K562 (cell line): Measurements from ENCODE around the gene HSF5. TPM values are rescaled to one million over a fixed set of nuclear protein-coding genes. Genes with fewer than 3 reads are reported as not detected.

ENCODE experiments used
- ATAC-seq: fragments of 200-7000 bp; cut with Tn5 transposase; 3 replicates; pipeline ENCODE4 v1.9.1; 2020; ENCODE audit warnings: moderate library complexity
- BruUV-seq: library from RNA; stranded (reverse); fragments of 400-500 nt; replicated peaks from 2 replicates; lab custom pipeline; 2021; lab: Mats Ljungman, UMichigan
- CTCF ChIA-PET: fragments of 300-600 bp; formaldehyde crosslinking; extraction: SDS; loops from one replicate; lab custom pipeline; 2021; ENCODE audit warnings: low intra/inter-chr PET ratio; lab: Yijun Ruan, JAX
- POLR2A ChIA-PET: fragments of 300-600, 350-650 bp; sonication (Branson Sonifier 250); formaldehyde crosslinking; extraction: SDS; loops from one replicate; lab custom pipeline; 2021; ENCODE audit warnings: antibody characterized with exemption, inconsistent platforms; lab: Yijun Ruan, JAX
- DNase-seq, 4 experiments: peaks; one replicate each; pipeline versions ENCODE4 v3.0.0 to v3.0.0-alpha.2; 2011 to 2018; ENCODE audit warnings: low spot score in 3 of 4, mixed read lengths in 3 of 4; ENCODE audit errors: extremely low read depth in 1 of 4
- FAIRE-seq: peaks from 2 replicates; lab custom pipeline; 2011; peaks lifted over from hg19 to GRCh38; lab: Jason Lieb, UNC
- H2AFZ ChIP-seq: 2 replicates; pipeline ENCODE4 v1.6.0; 2011; ENCODE audit warnings: low read depth, low read length, control low read depth, inconsistent platforms
- H3K27ac ChIP-seq: fragments of 200-600 bp; 3 replicates; pipeline ENCODE4 v1.8.0; 2011; ENCODE audit warnings: low read depth, mild to moderate bottlenecking, control low read depth, inconsistent platforms, low read length, moderate library complexity, mixed read lengths; ENCODE audit errors: extremely low read depth
- H3K27me3 ChIP-seq, 2 experiments: fragments of 300-600 bp in 1 of 2; 2 replicates in 1 of 2; 3 replicates in 1 of 2; pipeline versions ENCODE4 v1.6.0 to v1.8.0; 2011; ENCODE audit warnings: inconsistent platforms in 2 of 2, low read length in 2 of 2, mild to moderate bottlenecking in 1 of 2, mixed read lengths in 1 of 2, moderate library complexity in 1 of 2; ENCODE audit not compliant: control insufficient read depth in 2 of 2, insufficient read depth in 2 of 2
- H3K36me3 ChIP-seq: fragments of 300-600 bp; 3 replicates; pipeline ENCODE4 v1.8.0; 2011; ENCODE audit warnings: mild to moderate bottlenecking, low read length, inconsistent platforms; ENCODE audit not compliant: control insufficient read depth, insufficient read depth
- H3K4me1 ChIP-seq, 2 experiments: fragments of 200-600 bp in 1 of 2; replicated peaks in 1 of 2; 2 replicates in 1 of 2; 3 replicates in 1 of 2; pipeline versions ENCODE4 v1.5.1 to v1.8.0; 2011; ENCODE audit warnings: inconsistent platforms in 2 of 2, low read length in 2 of 2, mild to moderate bottlenecking in 1 of 2, mixed read lengths in 1 of 2, moderate library complexity in 1 of 2; ENCODE audit not compliant: control insufficient read depth in 2 of 2, insufficient read depth in 2 of 2
- H3K4me2 ChIP-seq: 2 replicates; pipeline ENCODE4 v1.6.1; 2011; ENCODE audit warnings: low read length, control low read depth, inconsistent platforms, mixed read lengths; ENCODE audit not compliant: insufficient read depth
- H3K4me3 ChIP-seq: fragments of 200-600 bp; sonication (generic), shearing (Covaris generic); 2 replicates; pipeline ENCODE4 v1.5.1; 2016; ENCODE audit warnings: control low read depth, inconsistent platforms
- H3K79me2 ChIP-seq: fragments of 200-600 bp; 3 replicates; pipeline ENCODE4 v1.8.0; 2011; ENCODE audit warnings: low read length, inconsistent platforms; ENCODE audit not compliant: control insufficient read depth, insufficient read depth
- H3K9ac ChIP-seq, 2 experiments: 2 replicates each; pipeline versions ENCODE4 v1.6.0 to v1.6.1; 2011; ENCODE audit warnings: low read depth in 2 of 2, low read length in 2 of 2, control low read depth in 1 of 2, inconsistent platforms in 1 of 2, mild to moderate bottlenecking in 1 of 2, mixed read lengths in 1 of 2; ENCODE audit not compliant: insufficient read depth in 1 of 2
- H3K9me1 ChIP-seq: one replicate; pipeline ENCODE4 v1.6.0; 2011; ENCODE audit warnings: inconsistent platforms, mild to moderate bottlenecking, low read length, moderate library complexity; ENCODE audit not compliant: control insufficient read depth, insufficient read depth
- H3K9me3 ChIP-seq: replicated peaks from 2 replicates; pipeline ENCODE4 v1.5.1; 2011; ENCODE audit warnings: low read depth, low read length, inconsistent platforms; ENCODE audit not compliant: control insufficient read depth, insufficient read depth
- H4K20me1 ChIP-seq: replicated peaks from 2 replicates; pipeline ENCODE4 v1.6.1; 2011; ENCODE audit warnings: low read length, inconsistent platforms, mixed read lengths; ENCODE audit not compliant: control insufficient read depth, insufficient read depth
- CBX5 ChIP-seq: IDR thresholded peaks from 2 replicates; pipeline ENCODE4 v1.6.1; 2014; ENCODE audit warnings: low read depth, borderline replicate concordance
- DDX20 ChIP-seq: fragments of 450-650 bp; IDR thresholded peaks from 2 replicates; pipeline ENCODE4 v1.6.1; 2016; ENCODE audit warnings: missing genetic modification characterization, low read depth, mild to moderate bottlenecking, missing compliant biosample characterization, moderate library complexity
- HNRNPK ChIP-seq: fragments of 200-400 bp; formaldehyde crosslinking; IDR thresholded peaks from one replicate; pipeline ENCODE4 v1.6.1; 2018; ENCODE audit warnings: mild to moderate bottlenecking, low read depth, low read length; ENCODE audit not compliant: poor library complexity, severe bottlenecking
- MTA2 ChIP-seq: fragments of 450-650 bp; IDR thresholded peaks from 2 replicates; pipeline ENCODE4 v1.6.1; 2016; ENCODE audit warnings: low read depth
- NR1H2 ChIP-seq: sonication (generic); formaldehyde crosslinking; IDR thresholded peaks from 2 replicates; pipeline ENCODE4 v1.4.0; 2020; ENCODE audit warnings: mild to moderate bottlenecking, missing genetic modification reagents
- PCBP1 ChIP-seq: fragments of 200-400 bp; formaldehyde crosslinking; IDR thresholded peaks from 2 replicates; pipeline ENCODE4 v1.6.1; 2018; ENCODE audit warnings: mild to moderate bottlenecking, low read depth, low read length; ENCODE audit not compliant: poor library complexity, severe bottlenecking
- PCBP2 ChIP-seq: fragments of 200-400 bp; formaldehyde crosslinking; IDR thresholded peaks from 2 replicates; pipeline ENCODE4 v1.6.1; 2018; ENCODE audit warnings: low read length, low read depth, mild to moderate bottlenecking, moderate library complexity; ENCODE audit not compliant: poor library complexity, severe bottlenecking
- TAL1 ChIP-seq: fragments of 450-650 bp; IDR thresholded peaks from 2 replicates; pipeline ENCODE4 v1.6.1; 2016; ENCODE audit warnings: mild to moderate bottlenecking
- ZBTB7A ChIP-seq: IDR thresholded peaks from 2 replicates; pipeline ENCODE4 v1.6.1; 2011; ENCODE audit warnings: low read depth, mild to moderate bottlenecking, low read length, moderate library complexity, borderline replicate concordance; ENCODE audit not compliant: control insufficient read depth
- ZNF707 ChIP-seq: fragments of 250-450 bp; sonication (Bioruptor Pico); conservative IDR thresholded peaks from 2 replicates; pipeline ENCODE4 v1.8.0; 2022; ENCODE audit warnings: inconsistent platforms, mild to moderate bottlenecking, moderate library complexity
- WGBS: fragments of 100-300 bp; shearing (Covaris generic); methylation state at CpG from one replicate; pipeline ENCODE4 v1.1.6; 2016; ENCODE audit warnings: low coverage, mixed read lengths; ENCODE audit not compliant: insufficient coverage; ENCODE audit errors: missing lambda C conversion rate; 5-methylcytosine and 5-hydroxymethylcytosine counted together
- in situ Hi-C: fragments of 300-500 bp; cut with MboI; formaldehyde crosslinking; loops from 4 replicates; pipeline ENCODE4 v1.15.0; 2018; ENCODE audit warnings: inconsistent platforms, mixed read lengths
- intact Hi-C: fragments of 100-400 bp; cut with micrococcal nuclease; formaldehyde crosslinking; loops from 2 replicates; pipeline ENCODE4 v1.14.2; 2022
- polyA plus RNA-seq, 8 experiments: library from polyadenylated mRNA; depleted of rRNA in 4 of 8; stranded (reverse) in 5 of 8; unstranded in 3 of 8; fragments of >200 nt; fragmentation: Nextera tagmentation in 2 of 8; fragmentation: Illumina TruSeq in 1 of 8; extraction: Ambion mirVana in 2 of 8; extraction: Trizol in 1 of 8; gene quantifications; 2 replicates each; pipeline versions ENCODE4 v1.2.1 to v1.2.3, GENCODE V29; 2011 to 2014; ENCODE audit warnings: inconsistent platforms in 1 of 8, missing spikeins in 1 of 8
- total RNA-seq, 7 experiments: library from RNA; depleted of rRNA in 6 of 7; stranded (reverse); fragments of >200 nt in 6 of 7; fragmentation: Illumina TruSeq in 2 of 7; extraction: Trizol in 2 of 7; gene quantifications; 2 replicates each; pipeline versions ENCODE4 v1.2.1 to v1.2.3, GENCODE V29; 2011 to 2021; ENCODE audit warnings: low replicate concordance in 1 of 7
- TF ChIP-seq, protein P1 (sequence below): fragments of 250-450 bp; sonication (Bioruptor Pico); IDR thresholded peaks from 2 replicates; pipeline ENCODE4 v1.8.0; 2022; ENCODE audit warnings: inconsistent platforms, mild to moderate bottlenecking, moderate library complexity, borderline replicate concordance
- TF ChIP-seq, protein P2 (sequence below): fragments of 450-650 bp; IDR thresholded peaks from 2 replicates; pipeline ENCODE4 v1.6.1; 2016; ENCODE audit warnings: antibody characterized with exemption

HSF5 gene
- total and polyA plus RNA-seq, 9 of the 15 experiments (the other 6 are each of a cell fraction or from before 2014, with no cell fraction given), result 0.04 TPM; not detected in 8

DNA sequence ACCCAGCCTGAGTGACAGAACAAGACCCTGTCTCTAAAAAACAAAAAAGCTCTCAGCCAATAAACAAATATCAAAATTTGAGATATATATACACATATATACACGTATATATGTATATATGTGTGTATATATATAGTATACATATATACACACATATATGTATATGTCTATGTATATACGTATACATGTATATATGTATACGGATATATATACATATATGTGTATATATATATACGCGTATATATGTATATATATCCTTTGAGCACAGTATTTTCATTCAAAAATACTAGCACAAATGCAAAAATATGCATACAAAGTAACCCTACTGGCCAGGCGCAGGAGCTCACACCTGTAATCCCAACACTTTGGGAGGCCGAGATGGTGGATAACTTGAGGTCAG lies 13.2 kb upstream of the HSF5 start (continued):
- TF ChIP-seq, protein P1, sequence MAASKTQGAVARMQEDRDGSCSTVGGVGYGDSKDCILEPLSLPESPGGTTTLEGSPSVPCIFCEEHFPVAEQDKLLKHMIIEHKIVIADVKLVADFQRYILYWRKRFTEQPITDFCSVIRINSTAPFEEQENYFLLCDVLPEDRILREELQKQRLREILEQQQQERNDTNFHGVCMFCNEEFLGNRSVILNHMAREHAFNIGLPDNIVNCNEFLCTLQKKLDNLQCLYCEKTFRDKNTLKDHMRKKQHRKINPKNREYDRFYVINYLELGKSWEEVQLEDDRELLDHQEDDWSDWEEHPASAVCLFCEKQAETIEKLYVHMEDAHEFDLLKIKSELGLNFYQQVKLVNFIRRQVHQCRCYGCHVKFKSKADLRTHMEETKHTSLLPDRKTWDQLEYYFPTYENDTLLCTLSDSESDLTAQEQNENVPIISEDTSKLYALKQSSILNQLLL, result peak; percentile 64; the same call in 1 of the 2 replicates
- 0 out of 2 replicates have a peak, but pooled peaks have one; percentile 57 for TF ChIP-seq ZNF707 (CRISPR knock-in tag)

GRCh38 chr17:58498177-58498828 lies 10.1 kb upstream of the HSF5 start:
- H2AFZ ChIP-seq, result no peak overlapping the region
- no TSS peak for BruUV-seq
- TF ChIP-seq MTA2 (no peak), PCBP2 (peak; percentile 86), DDX20 (tag) (no peak), PCBP1 (peak; percentile 50), NR1H2 (CRISPR knock-in tag) (no peak), ZBTB7A (no peak), CBX5 (no peak), HNRNPK (peak; percentile 74), TAL1 (no peak)
- TF ChIP-seq, protein P2, sequence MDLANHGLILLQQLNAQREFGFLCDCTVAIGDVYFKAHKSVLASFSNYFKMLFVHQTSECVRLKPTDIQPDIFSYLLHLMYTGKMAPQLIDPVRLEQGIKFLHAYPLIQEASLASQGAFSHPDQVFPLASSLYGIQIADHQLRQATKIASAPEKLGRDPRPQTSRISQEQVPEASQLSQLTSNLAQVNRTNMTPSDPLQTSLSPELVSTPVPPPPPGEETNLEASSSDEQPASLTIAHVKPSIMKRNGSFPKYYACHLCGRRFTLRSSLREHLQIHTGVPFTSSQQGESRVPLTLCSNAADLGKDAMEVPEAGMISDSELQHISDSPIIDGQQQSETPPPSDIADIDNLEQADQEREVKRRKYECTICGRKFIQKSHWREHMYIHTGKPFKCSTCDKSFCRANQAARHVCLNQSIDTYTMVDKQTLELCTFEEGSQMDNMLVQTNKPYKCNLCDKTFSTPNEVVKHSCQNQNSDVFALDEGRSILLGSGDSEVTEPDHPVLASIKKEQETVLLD, result no peak
- no peaks in the 10 kb centered on the region for H3K9me3 ChIP-seq
- no peaks in the 10 kb centered on the region for H3K79me2 ChIP-seq
- no peak overlapping the region for H3K9ac ChIP-seq
- no peak for DNase-seq
- peaks cover 3 to 6% of the 10 kb centered on the region in 2 experiments; a peak in 4 of 5 replicates for H3K4me1 ChIP-seq
- H3K27ac ChIP-seq, result no peak overlapping the region
- ATAC-seq, result no peak
- CTCF ChIA-PET, result no interaction called here
- H4K20me1 ChIP-seq, result no peaks in the 10 kb centered on the region
- no peak overlapping the region for H3K4me2 ChIP-seq
- H3K27me3 ChIP-seq, result no peaks in the 10 kb centered on the region
- 97% methylated on average over 3 of the region's 6 CpGs for WGBS
- POLR2A ChIA-PET, result interaction anchor here (0.8 to 2.0 kb wide), 2 partner anchors 13 to 17 kb away, joined by 3 to 10 read pairs; no protein-coding TSS in a partner anchor
- in situ Hi-C loops, result no loop called here
- FAIRE-seq, result no peak
- no peak overlapping the region for H3K4me3 ChIP-seq
- intact Hi-C loops, result no loop called here
- peaks cover 83% of the 10 kb centered on the region for H3K36me3 ChIP-seq
- no peaks in the 10 kb centered on the region for H3K9me1 ChIP-seq
